ENCODE results near the gene SEMA6B.

- no peak for TF ChIP-seq RAD21 (IDR thresholded peaks at IDR 0.05; ENCODE audit: low read length)
- TF ChIP-seq, protein P1, sequence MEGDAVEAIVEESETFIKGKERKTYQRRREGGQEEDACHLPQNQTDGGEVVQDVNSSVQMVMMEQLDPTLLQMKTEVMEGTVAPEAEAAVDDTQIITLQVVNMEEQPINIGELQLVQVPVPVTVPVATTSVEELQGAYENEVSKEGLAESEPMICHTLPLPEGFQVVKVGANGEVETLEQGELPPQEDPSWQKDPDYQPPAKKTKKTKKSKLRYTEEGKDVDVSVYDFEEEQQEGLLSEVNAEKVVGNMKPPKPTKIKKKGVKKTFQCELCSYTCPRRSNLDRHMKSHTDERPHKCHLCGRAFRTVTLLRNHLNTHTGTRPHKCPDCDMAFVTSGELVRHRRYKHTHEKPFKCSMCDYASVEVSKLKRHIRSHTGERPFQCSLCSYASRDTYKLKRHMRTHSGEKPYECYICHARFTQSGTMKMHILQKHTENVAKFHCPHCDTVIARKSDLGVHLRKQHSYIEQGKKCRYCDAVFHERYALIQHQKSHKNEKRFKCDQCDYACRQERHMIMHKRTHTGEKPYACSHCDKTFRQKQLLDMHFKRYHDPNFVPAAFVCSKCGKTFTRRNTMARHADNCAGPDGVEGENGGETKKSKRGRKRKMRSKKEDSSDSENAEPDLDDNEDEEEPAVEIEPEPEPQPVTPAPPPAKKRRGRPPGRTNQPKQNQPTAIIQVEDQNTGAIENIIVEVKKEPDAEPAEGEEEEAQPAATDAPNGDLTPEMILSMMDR (IDR thresholded peaks at IDR 0.05): no peak
- no peak for TF ChIP-seq EZH2phosphoT487 (IDR thresholded peaks at IDR 0.05; ENCODE audit: borderline replicate concordance, low read depth)
- TF ChIP-seq TCF12 (IDR thresholded peaks at IDR 0.05): no peak
- no peak for TF ChIP-seq POLR2AphosphoS5 (IDR thresholded peaks at IDR 0.05; ENCODE audit: low read depth, low read length)
- no peak for TF ChIP-seq NFIC (IDR thresholded peaks at IDR 0.05; ENCODE audit: borderline replicate concordance)
These were observed 53.7 kb downstream of the SEMA6B start for GRCh38 chr19:4505570-4506448.
